Dedifferentiated amniotic fluid mesenchymal stem cell (primary cell): ENCODE measurements around the gene HCAR3.
"Not testable (repeated sequence)": the region's sequence is repeated elsewhere in the genome, so short reads cannot be mapped to it uniquely, and the experiment has no call there.

Experiments used
- DNase-seq: peaks from one replicate; pipeline ENCODE4 v3.0.0-alpha.2; 2016; ENCODE audit errors: extremely low spot score

The HCAR3 gene

GRCh38 chr12:122716658-122717057 is at the start of gene HCAR3:
Gene HCAR3 (minus strand): TSS chr12:122716811. CDS start chr12:122716737, 74 bp downstream.
- DNase-seq = not testable (repeated sequence)

DNA sequence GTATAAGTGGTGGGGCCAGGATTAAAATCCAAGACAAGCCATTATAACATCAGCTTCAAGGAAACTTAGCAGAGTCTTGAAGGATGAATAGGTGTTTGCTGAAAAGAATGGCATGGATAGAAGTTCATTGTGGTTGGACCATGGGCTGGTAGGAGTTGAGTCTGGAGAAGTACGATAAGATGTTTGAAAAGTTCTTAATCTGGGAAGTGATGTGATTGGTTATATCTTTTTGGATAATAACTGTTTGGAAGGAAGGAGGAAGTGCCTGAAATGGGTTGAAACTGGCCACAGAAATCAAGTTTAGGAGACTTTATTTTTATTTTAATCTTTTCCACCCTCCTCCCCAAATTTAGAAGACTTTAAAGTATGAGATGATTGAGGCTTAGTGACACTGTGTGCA is 41.0 kb upstream of the HCAR3 start:
- DNase-seq = no peak

DNA sequence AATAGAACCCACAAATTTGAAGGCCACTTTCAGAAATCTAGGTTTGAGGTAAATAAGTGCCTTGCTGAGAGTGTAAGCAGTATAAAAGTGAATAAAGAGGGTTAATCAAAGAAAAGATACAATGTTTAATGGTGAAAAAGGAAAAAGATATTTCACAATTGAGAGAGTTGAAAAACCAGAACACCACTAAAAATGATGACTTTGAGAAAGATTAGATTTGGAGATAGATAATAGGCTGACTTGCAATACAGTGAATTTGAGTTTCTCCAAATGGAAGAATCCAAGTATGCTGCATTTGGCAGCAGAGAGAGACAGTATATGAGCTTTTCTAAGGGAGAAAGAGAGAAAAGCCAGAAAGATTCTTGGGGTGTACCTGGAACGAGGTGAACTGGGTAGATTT is 38.2 kb upstream of the HCAR3 start:
- no peak for DNase-seq

DNA sequence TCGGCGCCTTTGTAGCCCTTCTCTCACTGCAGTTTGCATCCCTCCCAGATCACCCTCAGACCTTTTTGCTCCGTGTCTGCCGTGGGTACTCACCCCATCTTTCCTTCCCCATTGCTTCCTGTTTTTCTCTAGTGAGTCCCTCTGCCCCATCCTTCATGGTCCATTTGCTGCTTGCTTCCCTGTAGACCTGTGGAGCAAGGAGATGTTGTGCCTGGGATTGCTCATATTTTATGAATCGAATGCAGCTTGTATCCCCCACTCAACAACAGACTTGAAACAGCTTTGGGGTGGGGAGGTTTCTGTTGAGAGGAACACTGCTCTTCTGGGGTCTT is 36.7 kb upstream of the HCAR3 start:
- no peak for DNase-seq

DNA sequence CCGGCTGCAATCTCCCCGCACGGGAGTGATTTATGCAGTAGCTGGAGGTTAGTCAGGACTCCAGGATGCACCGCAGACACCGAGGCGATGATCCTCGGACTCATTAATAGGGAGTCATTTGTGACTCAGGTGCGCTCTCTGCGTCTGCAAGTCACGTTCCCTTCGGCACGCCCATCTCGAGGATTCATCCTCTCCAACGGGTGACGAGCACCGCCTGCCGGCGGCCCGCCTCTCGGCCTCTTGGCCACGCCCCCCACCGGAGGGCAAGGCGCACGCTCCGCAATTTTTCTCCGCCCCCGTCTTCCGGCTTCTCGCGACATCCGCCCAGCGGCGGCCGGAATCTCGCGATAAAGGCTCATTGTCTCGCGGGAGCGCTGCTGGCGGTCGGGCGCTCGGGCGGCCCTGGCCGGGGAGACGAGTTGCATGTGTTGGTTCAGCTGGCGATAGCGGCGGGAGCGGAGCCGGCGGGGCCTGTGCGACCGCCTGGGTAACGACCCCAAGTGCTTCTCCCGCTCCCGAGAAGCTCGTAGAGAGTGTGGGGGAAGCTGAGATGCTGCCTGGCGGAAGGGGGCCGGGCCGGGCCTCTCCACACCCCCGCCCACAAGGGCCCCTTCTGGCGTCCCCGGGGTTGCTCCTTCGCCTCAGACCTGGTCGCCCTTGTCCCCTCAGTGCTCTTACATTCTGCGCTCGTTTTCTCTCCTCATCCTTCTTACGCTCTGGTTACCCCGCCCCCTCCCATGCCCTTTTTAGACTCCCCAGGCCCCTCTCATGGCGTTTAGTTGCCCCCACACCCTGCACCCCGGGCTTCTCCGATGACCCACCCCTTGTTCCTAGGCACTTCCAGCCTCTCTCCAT is 36.1 kb upstream of the HCAR3 start, which contains the start of gene DENR:
DENR (plus strand) TSS at position 361 of the 855 bp plus-strand sequence. CDS start 878 bp downstream, outside the sequence.
- DNase-seq = peak; percentile 92

- not testable (repeated sequence) for DNase-seq
Observed at GRCh38 chr12:122750781-122751515, 34.3 kb upstream of the HCAR3 start.

GRCh38 chr12:122749569-122750332 is 33.1 kb upstream of the HCAR3 start:
- DNase-seq = no peak

DNA sequence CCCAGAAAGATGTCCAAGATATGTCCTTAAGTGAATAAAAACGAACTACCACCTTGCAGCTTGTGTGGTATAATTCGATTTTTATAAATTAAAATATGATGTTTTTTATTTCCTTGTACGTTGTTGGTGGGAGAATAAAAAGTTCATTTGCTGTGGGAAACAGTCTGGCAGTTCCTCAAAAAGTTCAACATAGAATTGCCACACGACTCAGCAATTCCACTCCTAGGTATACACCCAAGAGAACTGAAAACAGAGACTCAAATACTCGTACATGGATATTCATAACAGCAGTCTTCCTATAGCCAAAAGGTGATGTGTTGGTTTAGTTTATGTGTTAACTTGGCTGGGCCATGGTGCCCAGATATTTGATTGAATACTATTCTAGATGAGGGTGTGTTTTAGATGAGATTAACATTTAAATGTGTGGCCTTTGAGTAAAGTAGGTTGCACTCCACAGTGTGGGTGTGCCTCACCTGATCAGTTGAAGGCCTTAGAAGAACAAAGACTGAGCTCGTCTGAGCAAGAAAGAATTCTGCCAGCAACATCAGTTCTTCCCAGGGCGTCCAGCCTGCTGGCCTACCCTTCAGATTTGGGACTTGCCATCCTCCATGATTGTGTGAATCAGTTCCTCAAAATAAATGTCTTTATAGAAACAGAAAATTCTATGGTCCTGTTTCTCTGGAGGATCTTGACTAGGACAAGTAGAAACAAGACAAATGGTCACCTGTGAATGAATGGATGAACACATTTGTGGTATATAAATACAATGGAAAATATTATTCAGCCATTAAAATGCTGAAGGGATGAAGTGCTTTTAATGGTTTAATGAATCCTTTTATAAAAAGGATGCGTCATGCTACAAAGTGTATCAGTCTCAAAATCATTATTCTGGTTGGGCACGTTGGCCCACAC is 30.9 kb upstream of the HCAR3 start:
- no peak for DNase-seq

- no peak for DNase-seq
Observed at GRCh38 chr12:122743895-122744525, 27.4 kb upstream of the HCAR3 start.

DNA sequence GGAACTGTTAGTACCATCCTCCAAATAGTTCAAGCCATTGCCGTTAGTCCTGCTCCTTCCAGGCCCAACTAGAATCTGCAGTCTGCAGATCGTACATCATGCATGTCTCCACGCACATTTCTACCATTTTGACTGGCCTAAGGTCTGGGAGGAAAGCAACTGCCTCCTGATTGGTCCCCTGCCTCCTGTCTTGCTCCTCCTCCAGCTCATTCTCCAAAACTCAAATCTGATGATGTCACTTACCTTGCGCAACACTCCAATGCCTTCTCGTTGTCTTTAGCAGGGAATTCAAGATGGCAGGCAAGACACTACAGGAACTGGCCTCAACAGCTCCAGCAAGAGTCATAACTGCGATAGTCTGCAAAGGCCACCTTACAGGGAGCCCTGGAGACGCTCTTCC is 23.7 kb upstream of the HCAR3 start:
- no peak for DNase-seq

GRCh38 chr12:122738571-122738970 is 22.0 kb upstream of the HCAR3 start:
- no peak for DNase-seq

DNA sequence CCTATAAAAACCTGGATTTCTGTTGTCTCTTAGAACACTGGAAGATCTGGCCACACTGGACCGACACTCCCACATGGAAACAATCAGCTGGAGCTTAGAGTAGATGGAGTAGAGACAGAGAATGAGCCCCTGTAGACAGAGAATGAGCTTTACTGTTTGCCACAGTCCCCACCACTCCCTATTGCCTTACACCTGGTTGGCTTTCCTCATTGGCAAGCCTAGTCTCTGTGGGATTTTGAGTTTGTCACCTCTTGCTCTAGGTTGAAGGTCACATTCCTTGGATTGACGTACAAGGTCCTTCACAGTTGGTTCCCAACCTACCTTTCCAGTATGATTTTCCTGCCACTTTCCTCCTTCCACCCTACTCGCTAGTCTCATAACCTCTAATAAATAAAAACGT is 16.0 kb upstream of the HCAR3 start:
- no peak for DNase-seq

DNA sequence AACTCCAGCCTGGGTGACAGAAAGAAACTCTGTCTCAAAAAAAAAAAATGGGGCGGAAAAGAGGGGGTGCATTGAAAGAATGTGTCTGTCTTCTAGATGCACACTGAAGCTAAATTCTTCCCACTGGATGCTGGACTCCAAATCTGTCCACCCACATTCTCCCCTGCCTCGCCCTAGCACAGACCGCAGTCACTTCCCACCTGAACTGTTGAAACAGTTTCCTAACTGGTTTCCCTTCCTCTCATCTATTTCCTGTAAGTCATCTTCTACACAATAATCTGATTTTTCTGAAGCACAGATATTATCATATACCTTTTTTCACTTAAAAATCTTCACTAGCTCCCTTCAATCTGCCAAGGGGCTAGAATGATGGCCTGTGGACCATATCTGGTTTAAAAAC is 15.6 kb upstream of the HCAR3 start:
- no peak for DNase-seq

GRCh38 chr12:122730215-122731014 is 13.8 kb upstream of the HCAR3 start, which contains the start of gene HCAR1:
Gene HCAR1 (minus strand): TSS chr12:122730844. CDS start chr12:122730339, 505 bp downstream.
- no peak for DNase-seq

DNA sequence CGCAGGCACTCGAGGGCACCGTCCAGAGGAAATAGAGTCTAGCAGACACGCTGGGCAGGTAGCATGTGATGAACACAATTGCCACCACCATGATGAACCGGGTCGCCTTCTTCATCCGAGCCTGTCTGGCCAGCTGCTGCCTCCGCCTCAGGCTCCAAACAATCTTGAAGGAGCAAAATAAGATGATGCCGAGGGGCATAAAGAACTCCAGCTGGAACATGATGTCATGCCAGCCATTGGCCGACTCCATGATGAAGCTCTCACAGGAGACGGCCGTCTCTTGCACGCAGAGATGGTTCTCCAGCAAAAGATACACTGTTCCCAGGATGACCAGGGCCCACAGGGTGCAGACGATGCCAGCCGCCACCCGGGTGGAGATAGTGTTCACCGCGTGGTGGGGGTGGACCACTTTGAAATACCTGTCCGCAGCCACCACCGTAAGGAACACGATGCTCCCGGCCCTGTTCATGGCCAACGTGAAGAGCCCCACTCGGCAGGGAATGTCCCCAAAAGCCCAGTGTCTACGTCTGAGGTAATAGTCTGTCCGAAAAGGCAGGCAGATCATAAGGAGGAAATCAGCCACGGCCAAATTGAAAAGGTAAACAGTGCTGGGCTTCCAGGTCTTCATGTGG is 13.1 kb upstream of the HCAR3 start:
- no peak for DNase-seq

GRCh38 chr12:122726080-122726558 is 9.5 kb upstream of the HCAR3 start:
- DNase-seq = no peak

- DNase-seq = no peak
Observed at GRCh38 chr12:122725452-122726079, 9.0 kb upstream of the HCAR3 start.

DNA sequence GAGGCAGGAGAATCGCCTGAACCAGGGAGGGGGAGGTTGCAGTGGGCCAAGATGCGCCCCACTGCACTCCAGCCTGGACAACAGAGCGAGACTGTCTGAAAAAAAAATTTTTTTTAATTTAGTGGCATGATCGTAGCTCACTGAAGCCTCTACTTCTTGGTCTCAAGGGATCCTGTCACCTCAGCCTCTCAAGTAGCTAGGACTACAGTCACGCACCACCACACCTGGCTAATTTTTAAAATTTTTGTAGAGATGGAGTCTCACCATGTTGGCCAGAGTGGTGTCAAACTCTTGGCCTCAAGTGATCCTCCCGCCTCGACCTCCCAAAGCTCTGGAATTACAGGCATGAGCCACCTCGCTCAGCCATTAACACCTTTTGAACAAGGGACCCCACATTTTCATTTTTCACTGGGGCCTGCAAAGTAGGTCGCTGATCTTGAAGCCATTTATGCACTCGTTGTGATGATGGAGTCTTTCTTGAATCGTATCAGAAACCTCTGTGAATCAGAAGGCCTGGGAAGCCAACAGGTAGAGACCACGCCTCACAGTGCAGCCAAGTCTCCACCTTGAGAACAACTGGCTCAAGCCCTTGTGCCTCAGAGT is 8.1 kb upstream of the HCAR3 start:
- no peak for DNase-seq
